Endothelial cell of umbilical vein (primary cell): ENCODE measurements around the gene CP. TPM values are rescaled to one million over a fixed set of nuclear protein-coding genes. Genes with fewer than 3 reads are reported as not detected.
"Not testable (repeated sequence)": the region's sequence is repeated elsewhere in the genome, so short reads cannot be mapped to it uniquely, and the experiment has no call there.

Source experiments
- BruUV-seq: library from RNA; stranded (reverse); fragments of 400-500 nt; replicated peaks from 2 replicates; lab custom pipeline; 2021; lab: Mats Ljungman, UMichigan
- CTCF ChIA-PET: fragments of 300-600, 350-600 bp; sonication (Branson Sonifier 250); formaldehyde crosslinking; loops from one replicate; lab custom pipeline; 2021; ENCODE audit warnings: antibody characterized with exemption, inconsistent platforms; lab: Charles Lee
- POLR2A ChIA-PET: fragments of 300-600, 350-600 bp; sonication (Branson Sonifier 250); formaldehyde crosslinking; loops from one replicate; lab custom pipeline; 2021; ENCODE audit warnings: antibody characterized with exemption, inconsistent platforms; lab: Charles Lee
- DNase-seq: peaks from one replicate; pipeline ENCODE4 v3.0.0-alpha.2; 2011; ENCODE audit warnings: low read depth, low spot score
- FAIRE-seq: peaks from 2 replicates; lab custom pipeline; 2011; peaks lifted over from hg19 to GRCh38; lab: Jason Lieb, UNC
- H2AFZ ChIP-seq: 2 replicates; pipeline ENCODE4 v1.6.0; 2012; ENCODE audit warnings: low read depth, low read length, control low read depth, inconsistent platforms
- H3K27ac ChIP-seq: 2 replicates; pipeline ENCODE4 v1.5.1; 2011; ENCODE audit warnings: low read depth, mild to moderate bottlenecking, control low read depth, low read length, moderate library complexity; ENCODE audit not compliant: insufficient read depth
- H3K27me3 ChIP-seq, 2 experiments: 2 replicates each; pipeline versions ENCODE4 v1.6.0 to v1.6.1; 2011; ENCODE audit warnings: low read length in 2 of 2, mixed read lengths in 1 of 2; ENCODE audit not compliant: control insufficient read depth in 2 of 2, insufficient read depth in 2 of 2
- H3K36me3 ChIP-seq, 2 experiments: 2 replicates in 1 of 2; 3 replicates in 1 of 2; pipeline ENCODE4 v1.5.1; 2011; ENCODE audit warnings: low read length in 2 of 2, mild to moderate bottlenecking in 1 of 2, moderate library complexity in 1 of 2; ENCODE audit not compliant: control insufficient read depth in 2 of 2, insufficient read depth in 2 of 2; ENCODE audit errors: extremely low read depth in 1 of 2
- H3K4me1 ChIP-seq: 3 replicates; pipeline ENCODE4 v1.5.1; 2011; ENCODE audit warnings: mild to moderate bottlenecking, low read length; ENCODE audit not compliant: control insufficient read depth, insufficient read depth; ENCODE audit errors: extremely low read depth
- H3K4me2 ChIP-seq: 2 replicates; pipeline ENCODE4 v1.6.1; 2011; ENCODE audit warnings: low read length, control low read depth, mixed read lengths; ENCODE audit not compliant: insufficient read depth
- H3K4me3 ChIP-seq, 3 experiments: fragments of 200-600 bp in 1 of 3; sonication (generic), shearing (Covaris generic) in 1 of 3; replicated peaks in 1 of 3; 2 replicates each; pipeline ENCODE4 v1.5.1; 2011 to 2016; ENCODE audit warnings: control low read depth in 3 of 3, low read length in 3 of 3, mild to moderate bottlenecking in 2 of 3, inconsistent platforms in 1 of 3, low read depth in 1 of 3, moderate library complexity in 1 of 3; ENCODE audit not compliant: insufficient read depth in 1 of 3
- H3K79me2 ChIP-seq: 2 replicates; pipeline ENCODE4 v1.6.0; 2012; ENCODE audit warnings: low read length, inconsistent platforms; ENCODE audit not compliant: control insufficient read depth, insufficient read depth
- H3K9ac ChIP-seq: replicated peaks from 2 replicates; pipeline ENCODE3; 2011; ENCODE audit warnings: low read length, control low read depth; ENCODE audit not compliant: insufficient read depth; ENCODE audit errors: extremely low read depth
- H3K9me1 ChIP-seq: replicated peaks from 3 replicates; pipeline ENCODE4 v1.6.0; 2011; ENCODE audit warnings: mild to moderate bottlenecking, low read length; ENCODE audit not compliant: control insufficient read depth, insufficient read depth; ENCODE audit errors: extremely low read depth
- H3K9me3 ChIP-seq: replicated peaks from 2 replicates; pipeline ENCODE4 v1.5.1; 2012; ENCODE audit warnings: low read length, inconsistent platforms; ENCODE audit not compliant: control insufficient read depth, insufficient read depth
- H4K20me1 ChIP-seq: replicated peaks from 2 replicates; pipeline ENCODE3; 2011; ENCODE audit warnings: mild to moderate bottlenecking, low read length; ENCODE audit not compliant: control insufficient read depth, insufficient read depth; ENCODE audit errors: extremely low read depth
- CTCF ChIP-seq, 2 donors: IDR thresholded peaks; 1 replicate in 1 of 2; 2 replicates in 1 of 2; pipeline ENCODE4 v1.5.1; 2011; ENCODE audit warnings: low read length in 2 of 2, mild to moderate bottlenecking in 2 of 2, moderate library complexity in 2 of 2, control low read depth in 1 of 2, inconsistent platforms in 1 of 2, low read depth in 1 of 2; ENCODE audit not compliant: insufficient read depth in 1 of 2; ENCODE audit errors: extremely low read depth in 1 of 2
- EZH2 ChIP-seq: IDR thresholded peaks from 2 replicates; pipeline ENCODE4 v1.6.1; 2012; ENCODE audit warnings: borderline replicate concordance, low read depth, mild to moderate bottlenecking, moderate library complexity, low read length, inconsistent platforms; ENCODE audit not compliant: severe bottlenecking
- FOS ChIP-seq: IDR thresholded peaks from 2 replicates; pipeline ENCODE4 v1.6.1; 2011; ENCODE audit warnings: mild to moderate bottlenecking, low read length, moderate library complexity, borderline replicate concordance; ENCODE audit not compliant: insufficient read depth
- GATA2 ChIP-seq: IDR thresholded peaks from 2 replicates; pipeline ENCODE4 v1.7.0; 2011; ENCODE audit warnings: low read depth, mild to moderate bottlenecking, moderate library complexity, mixed read lengths, low read length; ENCODE audit not compliant: insufficient read length, insufficient read depth
- JUN ChIP-seq: IDR thresholded peaks from 2 replicates; pipeline ENCODE4 v1.6.1; 2011; ENCODE audit warnings: borderline replicate concordance, low read depth; ENCODE audit not compliant: insufficient read length, insufficient read depth
- MAX ChIP-seq: IDR thresholded peaks from 2 replicates; pipeline ENCODE4 v1.6.1; 2011; ENCODE audit not compliant: insufficient read depth, insufficient read length
- MYC ChIP-seq: IDR thresholded peaks from one replicate; pipeline ENCODE4 v1.6.1; 2011; ENCODE audit warnings: mild to moderate bottlenecking, low read depth, low read length
- POLR2A ChIP-seq: IDR thresholded peaks from 2 replicates; pipeline ENCODE4 v1.6.1; 2012; ENCODE audit warnings: low read depth, mild to moderate bottlenecking, control low read depth, low read length
- POLR2AphosphoS5 ChIP-seq: IDR thresholded peaks from 2 replicates; pipeline ENCODE4 v1.6.1; 2012; ENCODE audit warnings: low read depth, mild to moderate bottlenecking, control low read depth, low read length, moderate library complexity; ENCODE audit not compliant: insufficient read depth
- dilution Hi-C: fragments of 300-500 bp; cut with MboI; formaldehyde crosslinking; loops from one replicate; pipeline ENCODE4 v1.15.0; 2019; ENCODE audit warnings: low sequenced_read_pairs; ENCODE audit not compliant: extremely low pct_ligation_motif_present
- intact Hi-C: fragments of 100-400 bp; cut with micrococcal nuclease; formaldehyde crosslinking; loops from one replicate; pipeline ENCODE4 v1.10.0; 2022
- polyA plus RNA-seq, 4 experiments: library from polyadenylated mRNA; depleted of rRNA in 3 of 4; stranded (reverse) in 3 of 4; unstranded in 1 of 4; fragments of >200 nt; gene quantifications; 2 replicates each; pipeline versions ENCODE4 v1.2.1 to v1.2.3, GENCODE V29; 2011 to 2012; ENCODE audit warnings: missing spikeins in 1 of 4
- total RNA-seq: library from RNA; stranded (reverse); gene quantifications from 2 replicates; pipeline ENCODE4 v1.2.3, GENCODE V29; 2021

CP gene
- total and polyA plus RNA-seq, 2 donors (not counting 3 experiments of a cell fraction or from before 2014, with no cell fraction given) = not detected

- H3K27ac ChIP-seq, dilution Hi-C loops, CTCF ChIA-PET, POLR2A ChIA-PET, H3K9ac ChIP-seq, H3K9me1 ChIP-seq, H3K4me3 ChIP-seq, H3K4me2 ChIP-seq, H3K27me3 ChIP-seq, H3K9me3 ChIP-seq, H3K36me3 ChIP-seq, intact Hi-C loops, H3K79me2 ChIP-seq, FAIRE-seq, H2AFZ ChIP-seq, DNase-seq, H4K20me1 ChIP-seq, BruUV-seq: not testable (repeated sequence)
- H3K4me1 ChIP-seq = peaks cover 17% of the 10 kb centered on the region
These were observed 2.1 kb downstream of the CP start for GRCh38 chr3:149219380-149220121.

DNA sequence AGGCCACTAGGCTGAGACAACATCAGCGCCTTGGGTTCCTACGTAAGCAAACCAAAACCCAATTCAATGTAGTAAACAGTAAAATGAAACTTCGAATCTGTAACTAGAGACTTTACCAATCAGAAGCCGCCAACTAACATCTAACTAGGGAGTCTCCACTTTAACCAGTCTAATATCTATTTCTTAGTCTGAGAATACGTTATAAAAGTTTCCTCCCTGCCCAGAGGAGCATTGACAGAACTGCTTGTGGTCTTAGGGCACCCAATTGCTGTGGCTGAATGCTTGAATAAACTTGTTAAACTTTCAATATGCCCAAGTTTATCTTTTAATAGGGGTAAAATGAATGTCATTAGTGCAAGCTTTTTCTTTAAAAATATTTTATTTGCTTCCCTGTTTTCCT, 4.3 kb downstream of the CP start:
- H3K4me3 ChIP-seq = no peak overlapping the region
- dilution Hi-C loops (no loop called here), intact Hi-C loops (no loop called here)
- BruUV-seq = no TSS peak
- H3K4me1 ChIP-seq = peaks cover 15% of the 10 kb centered on the region
- TF ChIP-seq MYC (no peak), GATA2 (no peak), JUN (no peak), EZH2 (no peak), POLR2AphosphoS5 (no peak), MAX (no peak), FOS (no peak), POLR2A (no peak), CTCF (IDR thresholded peaks at IDR 0.05; ENCODE audit: extremely low read depth in 1 of 2, insufficient read depth in 1 of 2, low read depth in 1 of 2, low read length in 2 of 2) (no peak)
- ChIA-PET POLR2A (no interaction called here), CTCF (interaction anchor here (1.0 to 1.4 kb wide), 2 partner anchors 9 to 27 kb away, joined by 3 read pairs; no protein-coding TSS in a partner anchor)
- H3K79me2 ChIP-seq = no peaks in the 10 kb centered on the region
- H3K27ac ChIP-seq = no peak overlapping the region
- H3K9me1 ChIP-seq = no peaks in the 10 kb centered on the region
- FAIRE-seq (no peak), DNase-seq (no peak)
- no peaks in the 10 kb centered on the region for H3K9me3 ChIP-seq
- H2AFZ ChIP-seq = no peak overlapping the region
- no peak overlapping the region for H3K4me2 ChIP-seq
- no peak overlapping the region for H3K9ac ChIP-seq
- no peaks in the 10 kb centered on the region for H4K20me1 ChIP-seq
- no peaks in the 10 kb centered on the region for H3K36me3 ChIP-seq
- no peaks in the 10 kb centered on the region for H3K27me3 ChIP-seq
